Fibroblast of lung (primary cell): Measurements from ENCODE around the gene CHGA. TPM values are rescaled to one million over a fixed set of nuclear protein-coding genes. Genes with fewer than 3 reads are reported as not detected.

Experiments used
- DNase-seq, 2 donors: peaks; one replicate each; pipeline versions ENCODE4 v3.0.0 to v3.0.0-alpha.2; 2010; ENCODE audit warnings: low read depth in 2 of 2
- H2AFZ ChIP-seq: 2 replicates; pipeline ENCODE4 v1.5.1; 2012; ENCODE audit warnings: low read length, control low read depth, inconsistent platforms
- H3K27ac ChIP-seq: 2 replicates; pipeline ENCODE4 v1.5.1; 2011; ENCODE audit warnings: low read length, control low read depth; ENCODE audit not compliant: insufficient read depth
- H3K27me3 ChIP-seq: 2 replicates; pipeline ENCODE4 v1.5.1; 2011; ENCODE audit warnings: mild to moderate bottlenecking, low read length; ENCODE audit not compliant: control insufficient read depth, insufficient read depth
- H3K36me3 ChIP-seq: 2 replicates; pipeline ENCODE4 v1.5.1; 2011; ENCODE audit warnings: low read length; ENCODE audit not compliant: control insufficient read depth, insufficient read depth
- H3K4me1 ChIP-seq: 2 replicates; pipeline ENCODE4 v1.5.1; 2011; ENCODE audit warnings: low read length; ENCODE audit not compliant: control insufficient read depth, insufficient read depth; ENCODE audit errors: extremely low read depth
- H3K4me2 ChIP-seq: 2 replicates; pipeline ENCODE4 v1.5.1; 2011; ENCODE audit warnings: low read length, control low read depth; ENCODE audit not compliant: insufficient read depth; ENCODE audit errors: extremely low read depth
- H3K4me3 ChIP-seq, 4 experiments: fragments of 200-600 bp in 1 of 4; sonication (generic) in 1 of 4; replicated peaks in 1 of 4; 2 replicates each; pipeline ENCODE4 v1.5.1; 2011 to 2016; ENCODE audit warnings: low read length in 4 of 4, low read depth in 3 of 4, mild to moderate bottlenecking in 3 of 4, control low read depth in 2 of 4, inconsistent platforms in 1 of 4, mixed read lengths in 1 of 4; ENCODE audit not compliant: insufficient read depth in 1 of 4; ENCODE audit errors: control extremely low read depth in 1 of 4
- H3K79me2 ChIP-seq: 2 replicates; pipeline ENCODE4 v1.5.1; 2012; ENCODE audit warnings: mild to moderate bottlenecking, low read length, inconsistent platforms; ENCODE audit not compliant: control insufficient read depth, insufficient read depth
- H3K9ac ChIP-seq: 2 replicates; pipeline ENCODE4 v1.5.1; 2011; ENCODE audit warnings: mild to moderate bottlenecking, low read length, control low read depth; ENCODE audit not compliant: insufficient read depth
- H3K9me3 ChIP-seq: 2 replicates; pipeline ENCODE4 v1.5.1; 2012; ENCODE audit warnings: low read depth, low read length; ENCODE audit not compliant: control insufficient read depth, insufficient read depth
- H4K20me1 ChIP-seq: 2 replicates; pipeline ENCODE4 v1.5.1; 2011; ENCODE audit warnings: low read length; ENCODE audit not compliant: control insufficient read depth, insufficient read depth; ENCODE audit errors: extremely low read depth
- CTCF ChIP-seq, 2 donors: IDR thresholded peaks in 1 of 2; conservative IDR thresholded peaks in 1 of 2; 1 replicate in 1 of 2; 2 replicates in 1 of 2; pipeline ENCODE4 v1.5.1; 2011 to 2012; ENCODE audit warnings: low read length in 2 of 2, control low read depth in 1 of 2, inconsistent platforms in 1 of 2, low read depth in 1 of 2, mild to moderate bottlenecking in 1 of 2
- EZH2 ChIP-seq: IDR thresholded peaks from 2 replicates; pipeline ENCODE4 v1.5.1; 2012; ENCODE audit warnings: low read length, control low read depth, mild to moderate bottlenecking; ENCODE audit errors: missing control alignments
- polyA plus RNA-seq, 2 donors: library from polyadenylated mRNA; depleted of rRNA in 1 of 2; stranded (reverse) in 1 of 2; unstranded in 1 of 2; fragments of >200 nt; gene quantifications; 2 replicates each; pipeline ENCODE4 v1.2.1, GENCODE V29; 2011 to 2012; ENCODE audit warnings: missing spikeins in 1 of 2
- total RNA-seq: library from RNA; depleted of rRNA; stranded (reverse); fragments of >200 nt; gene quantifications from 2 replicates; pipeline ENCODE4 v1.2.1, GENCODE V29; 2014

The CHGA gene
- total and polyA plus RNA-seq, 2 donors (not counting 1 experiment from before 2014, with no cell fraction given), result not detected

- Histone ChIP-seq H3K4me2 (no peak overlapping the region), H3K4me1 (no peaks in the 10 kb centered on the region)
Measured at GRCh38 chr14:92923744-92924103, 774 bp downstream of the CHGA start.

GRCh38 chr14:92924247-92924646 lies 1.3 kb downstream of the CHGA start:
- no peak overlapping the region for H3K9ac ChIP-seq
- no peak overlapping the region for H2AFZ ChIP-seq
- no peaks in the 10 kb centered on the region for H3K36me3 ChIP-seq
- H3K4me2 ChIP-seq, result no peak overlapping the region
- H3K4me1 ChIP-seq, result no peaks in the 10 kb centered on the region
- H3K9me3 ChIP-seq, result no peaks in the 10 kb centered on the region
- DNase-seq, result no peak
- H3K79me2 ChIP-seq, result no peaks in the 10 kb centered on the region
- TF ChIP-seq EZH2 (no peak), CTCF (conservative IDR thresholded peaks at IDR 0.05 in 1 of 2, IDR thresholded peaks at IDR 0.05 in 1 of 2; ENCODE audit: low read depth in 1 of 2, low read length in 2 of 2) (no peak)
- no peaks in the 10 kb centered on the region for H4K20me1 ChIP-seq
- H3K27ac ChIP-seq, result no peak overlapping the region
- peaks cover 6% of the 10 kb centered on the region for H3K27me3 ChIP-seq
- no peak overlapping the region for H3K4me3 ChIP-seq

More at GRCh38 chr14:92923744-92924103, 774 bp downstream of the CHGA start:
- TF ChIP-seq CTCF (conservative IDR thresholded peaks at IDR 0.05 in 1 of 2, IDR thresholded peaks at IDR 0.05 in 1 of 2; ENCODE audit: low read depth in 1 of 2, low read length in 2 of 2) (no peak), EZH2 (no peak)
- DNase-seq, result no peak
- Histone ChIP-seq H3K9ac (no peak overlapping the region), H4K20me1 (no peaks in the 10 kb centered on the region), H3K4me3 (no peak overlapping the region), H3K27me3 (peaks cover 6% of the 10 kb centered on the region), H2AFZ (no peak overlapping the region), H3K27ac (no peak overlapping the region), H3K79me2 (no peaks in the 10 kb centered on the region), H3K9me3 (no peaks in the 10 kb centered on the region), H3K36me3 (no peaks in the 10 kb centered on the region)

GRCh38 chr14:92925446-92925845 lies 2.5 kb downstream of the CHGA start:
- H2AFZ ChIP-seq, result no peak overlapping the region
- no peak overlapping the region for H3K4me2 ChIP-seq
- H3K4me1 ChIP-seq, result no peaks in the 10 kb centered on the region
- no peaks in the 10 kb centered on the region for H3K9me3 ChIP-seq
- H3K27me3 ChIP-seq, result peaks cover 6% of the 10 kb centered on the region
- no peaks in the 10 kb centered on the region for H3K79me2 ChIP-seq
- H4K20me1 ChIP-seq, result no peaks in the 10 kb centered on the region
- DNase-seq, result no peak
- no peak overlapping the region for H3K27ac ChIP-seq
- no peak overlapping the region for H3K9ac ChIP-seq
- no peaks in the 10 kb centered on the region for H3K36me3 ChIP-seq
- TF ChIP-seq CTCF (conservative IDR thresholded peaks at IDR 0.05 in 1 of 2, IDR thresholded peaks at IDR 0.05 in 1 of 2; ENCODE audit: low read depth in 1 of 2, low read length in 2 of 2), result no peak
- no peak for TF ChIP-seq EZH2
- H3K4me3 ChIP-seq, result no peak overlapping the region
